ENCODE measurements around the gene FMO2.

The FMO2 gene

GRCh38 chr1:171258943-171259342, 73.8 kb downstream of the FMO2 start:
- no peak for DNase-seq
